ENCODE results near the gene NEDD9.

NEDD9 gene

GRCh38 chr6:11181478-11182136, 50.9 kb downstream of the NEDD9 start:
- H3K4me1 ChIP-seq = no peaks in the 10 kb centered on the region
- no peaks in the 10 kb centered on the region for H3K27me3 ChIP-seq (ENCODE audit: control insufficient read depth, insufficient read depth, low read length)
- no peak overlapping the region for H3K4me2 ChIP-seq (ENCODE audit: low read length)
- no peaks in the 10 kb centered on the region for H3K9me3 ChIP-seq (ENCODE audit: control insufficient read depth, low read length)
- no peak overlapping the region for H3K27ac ChIP-seq
- H2AFZ ChIP-seq = no peak overlapping the region
- no peak for TF ChIP-seq CTCF (IDR thresholded peaks at IDR 0.05)
- H3K4me3 ChIP-seq (ENCODE audit: low read depth, low read length) = no peak overlapping the region
- H3K79me2 ChIP-seq = no peaks in the 10 kb centered on the region
- H3K9ac ChIP-seq = no peak overlapping the region
- H3K36me3 ChIP-seq (ENCODE audit: control insufficient read depth, insufficient read depth, low read length) = no peaks in the 10 kb centered on the region

- H3K4me2 ChIP-seq (ENCODE audit: low read length) = no peak overlapping the region
- no peaks in the 10 kb centered on the region for H3K36me3 ChIP-seq (ENCODE audit: control insufficient read depth, insufficient read depth, low read length)
- no peaks in the 10 kb centered on the region for H3K79me2 ChIP-seq
- no peak overlapping the region for H2AFZ ChIP-seq
- H3K27ac ChIP-seq = no peak overlapping the region
- H3K9me3 ChIP-seq (ENCODE audit: control insufficient read depth, low read length) = no peaks in the 10 kb centered on the region
- no peaks in the 10 kb centered on the region for H3K27me3 ChIP-seq (ENCODE audit: control insufficient read depth, insufficient read depth, low read length)
- no peaks in the 10 kb centered on the region for H3K4me1 ChIP-seq
- no peak overlapping the region for H3K9ac ChIP-seq
- no peak for TF ChIP-seq CTCF (IDR thresholded peaks at IDR 0.05)
- no peak overlapping the region for H3K4me3 ChIP-seq (ENCODE audit: low read depth, low read length)
Measured at GRCh38 chr6:11179419-11180202, 52.9 kb downstream of the NEDD9 start.

GRCh38 chr6:11179088-11179418, 53.4 kb downstream of the NEDD9 start:
- Histone ChIP-seq H3K9me3 (ENCODE audit: control insufficient read depth, low read length) (no peaks in the 10 kb centered on the region), H2AFZ (no peak overlapping the region), H3K27me3 (ENCODE audit: control insufficient read depth, insufficient read depth, low read length) (no peaks in the 10 kb centered on the region), H3K4me2 (ENCODE audit: low read length) (no peak overlapping the region), H3K79me2 (no peaks in the 10 kb centered on the region), H3K27ac (no peak overlapping the region), H3K4me1 (no peaks in the 10 kb centered on the region), H3K4me3 (ENCODE audit: low read depth, low read length) (no peak overlapping the region), H3K36me3 (ENCODE audit: control insufficient read depth, insufficient read depth, low read length) (no peaks in the 10 kb centered on the region), H3K9ac (no peak overlapping the region)
- no peak for TF ChIP-seq CTCF (IDR thresholded peaks at IDR 0.05)

GRCh38 chr6:11177271-11177670, 55.2 kb downstream of the NEDD9 start:
- H3K36me3 ChIP-seq (ENCODE audit: control insufficient read depth, insufficient read depth, low read length) = no peaks in the 10 kb centered on the region
- H3K27ac ChIP-seq = no peak overlapping the region
- no peak overlapping the region for H3K9ac ChIP-seq
- no peaks in the 10 kb centered on the region for H3K4me1 ChIP-seq
- H3K27me3 ChIP-seq (ENCODE audit: control insufficient read depth, insufficient read depth, low read length) = no peaks in the 10 kb centered on the region
- no peak overlapping the region for H3K4me2 ChIP-seq (ENCODE audit: low read length)
- no peak overlapping the region for H2AFZ ChIP-seq
- H3K4me3 ChIP-seq (ENCODE audit: low read depth, low read length) = no peak overlapping the region
- H3K9me3 ChIP-seq (ENCODE audit: control insufficient read depth, low read length) = no peaks in the 10 kb centered on the region
- H3K79me2 ChIP-seq = no peaks in the 10 kb centered on the region
- no peak for TF ChIP-seq CTCF (IDR thresholded peaks at IDR 0.05)

GRCh38 chr6:11174242-11174611, 58.2 kb downstream of the NEDD9 start:
- H3K4me1 ChIP-seq = no peaks in the 10 kb centered on the region
- H3K27ac ChIP-seq = no peak overlapping the region
- no peaks in the 10 kb centered on the region for H3K27me3 ChIP-seq (ENCODE audit: control insufficient read depth, insufficient read depth, low read length)
- no peaks in the 10 kb centered on the region for H3K36me3 ChIP-seq (ENCODE audit: control insufficient read depth, insufficient read depth, low read length)
- no peaks in the 10 kb centered on the region for H3K9me3 ChIP-seq (ENCODE audit: control insufficient read depth, low read length)
- no peak for TF ChIP-seq CTCF (IDR thresholded peaks at IDR 0.05)
- no peak overlapping the region for H3K4me3 ChIP-seq (ENCODE audit: low read depth, low read length)
- no peak overlapping the region for H3K4me2 ChIP-seq (ENCODE audit: low read length)
- H3K79me2 ChIP-seq = no peaks in the 10 kb centered on the region
- no peak overlapping the region for H3K9ac ChIP-seq
- H2AFZ ChIP-seq = no peak overlapping the region

Data from parathyroid adenoma (tissue), 2 donors.